ENCODE measurements around the gene CREBRF. TPM values are rescaled to one million over a fixed set of nuclear protein-coding genes. Genes with fewer than 3 reads are reported as not detected.
"Not testable (repeated sequence)": the region's sequence is repeated elsewhere in the genome, so short reads cannot be mapped to it uniquely, and the experiment has no call there.

The CREBRF gene
- total RNA-seq, 6 experiments from 2014 or later, result 6.5 to 15.7 (median 12.6) TPM

- ATAC-seq, result no peak
- 80% methylated on average over 5 of the region's 5 CpGs for WGBS (ENCODE audit: insufficient coverage, low coverage, low lambda C conversion rate, missing lambda C conversion rate)
- H3K4me3 ChIP-seq, result no peak overlapping the region
- intact Hi-C loops (cut with DNase I), result no loop called here
- no peak for TF ChIP-seq POLR2A (IDR thresholded peaks at IDR 0.05)
- no peak for TF ChIP-seq CTCF (IDR thresholded peaks at IDR 0.05)
- no peaks in the 10 kb centered on the region for H3K9me3 ChIP-seq
- H3K36me3 ChIP-seq, result no peaks in the 10 kb centered on the region
- no peaks in the 10 kb centered on the region for H3K27me3 ChIP-seq
- no peak overlapping the region for H3K27ac ChIP-seq
- DNase-seq, result no peak
- peaks cover 0 to 10% (median 0%) of the 10 kb centered on the region in 4 donors for H3K4me1 ChIP-seq
These were observed 19.1 kb downstream of the CREBRF start for GRCh38 chr5:173075137-173075843.

DNA sequence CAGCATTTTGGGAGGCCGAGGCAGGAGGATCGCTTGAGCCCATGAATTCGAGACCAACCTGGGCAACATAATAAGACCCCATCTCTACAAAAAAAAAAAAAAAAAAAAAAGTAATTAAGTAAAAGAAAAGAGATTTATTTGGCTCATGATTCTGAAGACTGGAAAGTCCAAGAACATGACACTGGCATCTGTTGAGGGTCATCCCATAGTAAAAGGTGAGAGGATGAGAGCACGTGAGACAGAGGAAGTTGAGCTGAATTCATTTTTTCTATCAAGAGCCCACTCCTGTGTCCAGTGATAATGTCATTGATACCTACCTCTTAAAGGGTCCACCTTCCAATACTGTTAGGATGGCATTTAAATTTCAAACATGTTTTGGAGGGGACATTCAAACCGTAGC lies 19.8 kb downstream of the CREBRF start:
- H3K9me3 ChIP-seq, result no peaks in the 10 kb centered on the region
- no peak for TF ChIP-seq CTCF (IDR thresholded peaks at IDR 0.05)
- no peak for TF ChIP-seq POLR2A (IDR thresholded peaks at IDR 0.05)
- H3K36me3 ChIP-seq, result no peaks in the 10 kb centered on the region
- H3K4me3 ChIP-seq, result no peak overlapping the region
- no peak overlapping the region for H3K27ac ChIP-seq
- WGBS (ENCODE audit: insufficient coverage, low coverage, low lambda C conversion rate, missing lambda C conversion rate), result 89% methylated on average over 5 of the region's 5 CpGs
- DNase-seq, result no peak
- intact Hi-C loops (cut with DNase I), result no loop called here
- no peaks in the 10 kb centered on the region for H3K27me3 ChIP-seq
- H3K4me1 ChIP-seq, result peaks cover 0 to 10% (median 0%) of the 10 kb centered on the region in 4 donors
- no peak for ATAC-seq

GRCh38 chr5:173076471-173076870 lies 20.3 kb downstream of the CREBRF start:
- H3K4me3 ChIP-seq; intact Hi-C loops (cut with DNase I); H3K36me3 ChIP-seq; H3K27ac ChIP-seq; DNase-seq; H3K27me3 ChIP-seq; H3K9me3 ChIP-seq: not testable (repeated sequence)
- H3K4me1 ChIP-seq, result peaks cover 0 to 10% (median 0%) of the 10 kb centered on the region in 4 donors
- ATAC-seq, result peak in 1 of 4 donors; percentile 16
- 97% methylated on average over 4 of the region's 4 CpGs for WGBS (ENCODE audit: insufficient coverage, low coverage, low lambda C conversion rate, missing lambda C conversion rate)

DNA sequence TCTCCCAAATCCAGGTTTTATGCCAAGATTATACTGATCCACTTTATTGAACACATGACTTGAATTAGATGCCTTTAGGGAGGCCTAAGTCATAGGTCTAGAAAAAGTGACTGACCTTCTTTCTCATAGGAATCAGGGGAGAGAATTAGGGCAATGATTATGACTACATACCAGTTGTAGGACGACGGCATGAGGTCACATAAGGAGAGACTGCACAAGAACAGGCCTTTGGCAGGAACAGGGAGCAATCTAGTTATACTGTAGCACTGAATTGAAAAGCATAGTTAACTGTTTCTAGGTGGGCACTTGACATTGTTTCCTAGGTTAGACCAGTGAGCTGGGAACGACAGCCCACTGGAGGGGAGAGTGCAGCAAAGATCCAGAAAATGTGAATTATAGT lies 22.7 kb downstream of the CREBRF start:
- H3K27ac ChIP-seq, result no peak overlapping the region
- ATAC-seq (no peak), DNase-seq (no peak)
- H3K36me3 ChIP-seq, result peaks cover 0 to 3% (median 0%) of the 10 kb centered on the region in 4 donors
- intact Hi-C loops (cut with DNase I), result no loop called here
- WGBS (ENCODE audit: insufficient coverage, low coverage, low lambda C conversion rate, missing lambda C conversion rate), result 71% methylated on average over 3 of the region's 3 CpGs
- H3K9me3 ChIP-seq, result no peaks in the 10 kb centered on the region
- no peak overlapping the region for H3K4me3 ChIP-seq
- H3K27me3 ChIP-seq, result no peaks in the 10 kb centered on the region
- no peaks in the 10 kb centered on the region for H3K4me1 ChIP-seq
- TF ChIP-seq POLR2A (IDR thresholded peaks at IDR 0.05) (no peak), CTCF (IDR thresholded peaks at IDR 0.05) (no peak)

DNA sequence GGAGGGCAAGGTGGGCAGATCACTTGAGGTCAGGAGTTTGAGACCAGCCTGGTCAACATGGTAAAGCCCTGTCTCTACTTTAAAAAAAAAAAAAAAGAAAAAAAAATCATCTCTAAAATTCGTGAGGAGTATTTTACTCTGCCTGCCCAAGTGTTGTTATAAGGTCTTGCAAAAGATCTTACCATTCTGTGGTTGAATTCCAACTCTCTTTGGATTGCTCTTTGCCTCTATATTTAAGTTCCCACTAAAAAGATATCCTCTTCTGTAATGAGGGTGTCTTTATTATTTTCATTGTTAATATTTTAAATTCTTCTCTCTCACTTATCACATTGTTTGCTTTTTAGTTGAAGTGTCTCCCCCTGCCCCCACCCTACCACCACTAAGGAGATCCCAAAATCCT lies 33.4 kb downstream of the CREBRF start:
- no peak for ATAC-seq
- Histone ChIP-seq H3K36me3 (peaks cover 0 to 24% (median 9%) of the 10 kb centered on the region in 4 donors), H3K4me1 (peaks cover 0 to 4% (median 0%) of the 10 kb centered on the region in 4 donors), H3K27ac (no peak overlapping the region), H3K27me3 (no peaks in the 10 kb centered on the region), H3K4me3 (no peak overlapping the region), H3K9me3 (no peaks in the 10 kb centered on the region)
- DNase-seq, result no peak
- intact Hi-C loops (cut with DNase I), result no loop called here
- TF ChIP-seq CTCF (IDR thresholded peaks at IDR 0.05) (no peak), POLR2A (IDR thresholded peaks at IDR 0.05) (no peak)
- WGBS (ENCODE audit: insufficient coverage, low coverage, low lambda C conversion rate, missing lambda C conversion rate), result 50% methylated on average over 1 of the region's 1 CpG

Measured in right lobe of liver (tissue), 6 donors.